HG03354 (cell line): ENCODE data around the gene PDHX.
A peak's percentile ranks its signal among the peaks of the same experiment; 100 is the strongest.

Experiments
- ATAC-seq: cut with Tn5 transposase; IDR thresholded peaks from one replicate; pipeline ENCODE4 v1.9.1; 2021; ENCODE audit warnings: mild to moderate bottlenecking; ENCODE audit not compliant: unreplicated experiment, poor library complexity, severe bottlenecking

PDHX gene

DNA sequence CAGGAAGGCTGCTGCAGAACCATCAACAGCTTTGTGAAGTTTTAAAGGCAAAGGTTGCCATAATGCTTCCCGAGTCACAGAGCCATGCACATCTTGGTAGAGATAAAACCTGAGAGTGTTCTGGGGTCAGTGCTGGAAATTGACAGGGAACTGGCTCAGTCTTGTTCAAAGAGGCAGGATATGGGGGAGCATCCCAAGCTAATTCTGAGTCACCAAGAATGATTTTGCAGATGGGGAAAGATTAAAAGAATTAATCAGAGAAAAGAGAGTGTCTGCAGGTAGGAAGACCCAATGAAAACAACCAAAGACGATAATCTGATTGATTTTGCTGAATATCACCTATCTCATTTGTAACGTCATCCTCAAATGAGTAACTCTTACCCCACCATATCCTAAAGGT, 122.7 kb downstream of the PDHX start:
- ATAC-seq = no peak

DNA sequence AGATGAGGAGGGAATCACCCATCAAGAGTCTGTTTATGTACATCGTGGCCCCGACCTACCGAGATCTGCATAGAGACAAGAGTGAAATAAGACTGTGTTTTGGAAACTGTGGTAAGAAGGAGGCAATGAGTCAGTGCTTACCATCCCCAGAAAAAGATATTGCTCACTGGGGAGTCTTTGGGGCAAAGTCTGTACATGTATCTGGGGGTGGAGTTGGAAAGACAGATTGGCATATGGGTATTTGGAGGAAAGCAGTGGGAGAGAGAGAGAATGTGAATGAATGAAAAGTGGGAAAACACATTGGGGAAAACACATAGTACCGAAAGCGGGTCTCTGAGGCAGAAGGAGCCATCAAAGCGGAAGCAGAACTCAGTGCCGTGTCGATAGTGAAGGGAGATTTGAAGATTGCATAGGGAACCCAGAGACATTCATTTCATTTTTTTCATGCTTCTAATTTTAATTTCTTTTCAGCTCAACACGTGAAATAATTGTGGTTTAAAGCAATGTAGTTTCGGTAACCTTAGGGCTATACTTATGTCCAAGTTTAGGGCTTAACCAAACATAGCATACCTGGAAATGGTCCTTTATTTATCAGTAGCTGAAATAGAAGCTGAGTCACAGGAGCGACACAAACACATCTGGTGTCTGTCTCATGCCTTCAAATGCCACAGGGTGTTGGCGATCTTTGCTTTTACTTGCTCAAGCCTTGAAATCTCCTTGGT, 124.0 kb downstream of the PDHX start:
- peak; percentile 82 for ATAC-seq

- ATAC-seq = no peak
Observed at GRCh38 chr11:35041070-35041554, 124.7 kb downstream of the PDHX start.

DNA sequence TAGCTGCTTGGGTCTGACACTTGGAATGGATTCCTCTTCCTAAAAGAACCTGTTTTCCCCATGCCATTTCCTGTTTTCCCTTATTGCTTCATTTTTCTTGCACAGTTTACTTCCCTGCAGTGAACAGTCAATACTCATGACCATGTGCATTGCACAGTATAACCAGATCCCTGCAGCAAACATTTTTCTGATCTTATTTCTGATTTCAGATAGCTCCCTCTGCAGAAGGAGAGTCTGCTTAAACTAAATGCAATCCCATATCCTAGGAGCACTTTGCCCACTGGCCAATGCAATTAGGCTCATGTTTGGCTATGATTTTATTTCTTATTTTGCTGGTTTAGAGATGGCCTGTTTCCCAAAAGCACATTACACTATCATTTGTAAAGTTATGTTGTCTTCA, 125.8 kb downstream of the PDHX start:
- no peak for ATAC-seq

DNA sequence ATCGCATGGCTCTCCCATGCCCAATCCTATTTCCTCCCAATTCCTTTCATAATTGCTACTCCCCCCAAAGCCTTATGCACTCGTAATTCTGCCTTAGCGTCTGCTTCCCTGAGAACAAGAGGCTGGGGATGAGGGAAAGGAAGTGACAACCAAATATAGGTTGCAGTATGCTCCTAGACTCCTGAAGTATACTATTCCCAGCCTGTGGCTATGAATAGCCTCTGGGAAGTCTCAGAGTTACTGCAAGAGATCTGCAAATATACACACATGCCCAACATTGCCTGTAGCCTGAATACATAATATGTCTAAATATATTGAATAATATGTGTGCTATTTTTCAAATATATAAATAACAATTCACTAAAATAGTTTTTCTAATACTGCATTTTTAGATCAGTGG, 126.5 kb downstream of the PDHX start:
- no peak for ATAC-seq

DNA sequence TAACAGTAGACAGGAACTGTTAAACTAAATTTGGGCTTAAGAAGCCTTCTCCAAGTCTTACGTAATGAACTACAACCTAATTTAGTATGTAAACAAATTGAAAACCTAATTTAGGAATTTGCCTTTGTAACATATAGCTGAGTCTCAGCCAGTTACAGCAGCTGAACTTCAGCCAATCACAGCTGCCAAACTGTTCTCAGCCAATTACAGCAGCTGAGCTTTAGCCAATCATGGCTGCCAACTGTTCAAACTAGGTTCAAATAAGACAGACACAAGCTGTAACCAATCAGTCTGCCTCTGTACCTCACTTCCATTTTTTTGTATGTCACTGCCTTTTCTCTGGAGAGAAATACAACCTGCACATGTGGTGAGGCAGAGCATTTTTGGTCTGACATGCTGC, 127.5 kb downstream of the PDHX start:
- ATAC-seq = no peak

GRCh38 chr11:35045236-35045820, 128.9 kb downstream of the PDHX start:
- peak; percentile 63 for ATAC-seq
